Measurements from ENCODE around the gene UVRAG. TPM values are rescaled to one million over a fixed set of nuclear protein-coding genes. Genes with fewer than 3 reads are reported as not detected.
A peak's percentile ranks its signal among the peaks of the same experiment; 100 is the strongest.

UVRAG gene
- total and polyA plus RNA-seq, 4 donors: 4.4 to 15.1 (median 10.0) TPM

GRCh38 chr11:75891947-75892739, 77.1 kb downstream of the UVRAG start:
- no peak overlapping the region for H3K9ac ChIP-seq (ENCODE audit: low read depth in 1 of 2, low read length in 2 of 2)
- peak overlapping the region in 1 of 2 donors; percentile 38 for H3K27ac ChIP-seq (ENCODE audit: low read depth in 1 of 2, low read length in 2 of 2)
- H3K4me3 ChIP-seq (ENCODE audit: low read depth in 1 of 3, low read length in 3 of 3): no peak overlapping the region
- H3K27me3 ChIP-seq (ENCODE audit: control insufficient read depth in 4 of 4, insufficient read depth in 4 of 4, low read length in 3 of 4): no peaks in the 10 kb centered on the region
- H3K36me3 ChIP-seq (ENCODE audit: control insufficient read depth in 4 of 4, insufficient read depth in 3 of 4, low read depth in 1 of 4, low read length in 3 of 4): peaks cover 0 to 4% (median 3%) of the 10 kb centered on the region in 4 donors
- H3K4me1 ChIP-seq (ENCODE audit: control insufficient read depth in 4 of 4, insufficient read depth in 4 of 4, low read length in 3 of 4): peaks cover 0 to 2% (median under 1%) of the 10 kb centered on the region in 4 donors
- H3K9me3 ChIP-seq (ENCODE audit: control insufficient read depth in 4 of 4, low read length in 3 of 4): no peaks in the 10 kb centered on the region
- TF ChIP-seq GABPA (IDR thresholded peaks at IDR 0.05 in 1 of 2, conservative IDR thresholded peaks at IDR 0.05 in 1 of 2) (no peak), JUND (IDR thresholded peaks at IDR 0.05) (no peak), ZBTB33 (IDR thresholded peaks at IDR 0.05) (no peak), NR2F2 (IDR thresholded peaks at IDR 0.05) (no peak), MAX (IDR thresholded peaks at IDR 0.05) (no peak), CTCF (IDR thresholded peaks at IDR 0.05; ENCODE audit: low read depth, low read length, missing input control) (no peak), RAD21 (IDR thresholded peaks at IDR 0.05) (no peak), TAF1 (conservative IDR thresholded peaks at IDR 0.05) (no peak)
- 87% methylated on average over 6 of the region's 6 CpGs for WGBS
- no peak for DNase-seq (ENCODE audit: low spot score)

- H3K4me1 ChIP-seq (ENCODE audit: control insufficient read depth in 4 of 4, insufficient read depth in 4 of 4, low read length in 3 of 4): peaks cover 0 to 2% (median under 1%) of the 10 kb centered on the region in 4 donors
- no peak for DNase-seq (ENCODE audit: low spot score)
Observed at GRCh38 chr11:75893251-75893650, 78.2 kb downstream of the UVRAG start.

More at GRCh38 chr11:75893251-75893650, 78.2 kb downstream of the UVRAG start:
- Histone ChIP-seq H3K4me3 (ENCODE audit: low read depth in 1 of 3, low read length in 3 of 3) (no peak overlapping the region), H3K9me3 (ENCODE audit: control insufficient read depth in 4 of 4, low read length in 3 of 4) (no peaks in the 10 kb centered on the region), H3K36me3 (ENCODE audit: control insufficient read depth in 4 of 4, insufficient read depth in 3 of 4, low read depth in 1 of 4, low read length in 3 of 4) (peaks cover 0 to 4% (median 3%) of the 10 kb centered on the region in 4 donors), H3K9ac (ENCODE audit: low read depth in 1 of 2, low read length in 2 of 2) (no peak overlapping the region), H3K27ac (ENCODE audit: low read depth in 1 of 2, low read length in 2 of 2) (no peak overlapping the region), H3K27me3 (ENCODE audit: control insufficient read depth in 4 of 4, insufficient read depth in 4 of 4, low read length in 3 of 4) (no peaks in the 10 kb centered on the region)
- WGBS: 92% methylated on average over 4 of the region's 4 CpGs
- TF ChIP-seq NR2F2 (IDR thresholded peaks at IDR 0.05) (no peak), SP1 (IDR thresholded peaks at IDR 0.05) (no peak), ATF3 (IDR thresholded peaks at IDR 0.05) (no peak), TAF1 (conservative IDR thresholded peaks at IDR 0.05) (no peak), GABPA (IDR thresholded peaks at IDR 0.05 in 1 of 2, conservative IDR thresholded peaks at IDR 0.05 in 1 of 2) (no peak), HNF4G (IDR thresholded peaks at IDR 0.05) (no peak), JUND (IDR thresholded peaks at IDR 0.05) (no peak), ZBTB33 (IDR thresholded peaks at IDR 0.05) (no peak), REST (IDR thresholded peaks at IDR 0.05) (no peak), YY1 (IDR thresholded peaks at IDR 0.05) (no peak), EGR1 (IDR thresholded peaks at IDR 0.05; ENCODE audit: low read depth in 2 of 2) (no peak), CTCF (IDR thresholded peaks at IDR 0.05; ENCODE audit: low read depth, low read length, missing input control) (no peak), HNF4A (conservative IDR thresholded peaks at IDR 0.05) (no peak)
